Fibroblast of the conjunctiva (primary cell): ENCODE data around the gene EPOP.
"Not testable (repeated sequence)": the region's sequence is repeated elsewhere in the genome, so short reads cannot be mapped to it uniquely, and the experiment has no call there.

Source experiments
- DNase-seq: peaks from one replicate; pipeline ENCODE4 v3.0.0-alpha.2; 2010; ENCODE audit warnings: low read depth

The EPOP gene

DNA sequence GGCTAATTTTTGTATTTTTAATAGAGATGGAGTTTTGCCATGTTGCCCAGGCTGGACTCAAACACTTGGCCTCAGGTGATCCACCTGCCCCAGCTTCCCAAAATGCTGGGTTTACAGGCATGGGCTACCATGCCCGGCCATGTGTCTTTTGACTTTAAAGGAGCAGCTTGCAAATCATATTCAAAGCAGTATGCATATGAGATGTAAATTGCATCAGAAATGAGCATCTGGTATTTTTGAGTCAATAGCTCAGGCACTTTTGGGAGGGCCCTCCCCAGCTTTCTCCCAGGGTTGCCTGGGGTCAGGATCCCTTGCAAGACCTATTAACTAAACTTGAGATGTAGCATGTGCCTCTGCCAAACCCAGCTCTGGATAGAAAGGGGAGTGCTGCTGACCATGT lies 21.5 kb downstream of the EPOP start:
- DNase-seq = no peak

GRCh38 chr17:38650653-38651173 lies 24.0 kb downstream of the EPOP start:
- DNase-seq = not testable (repeated sequence)

- DNase-seq = no peak
Observed at GRCh38 chr17:38637951-38638350, 36.8 kb downstream of the EPOP start.

DNA sequence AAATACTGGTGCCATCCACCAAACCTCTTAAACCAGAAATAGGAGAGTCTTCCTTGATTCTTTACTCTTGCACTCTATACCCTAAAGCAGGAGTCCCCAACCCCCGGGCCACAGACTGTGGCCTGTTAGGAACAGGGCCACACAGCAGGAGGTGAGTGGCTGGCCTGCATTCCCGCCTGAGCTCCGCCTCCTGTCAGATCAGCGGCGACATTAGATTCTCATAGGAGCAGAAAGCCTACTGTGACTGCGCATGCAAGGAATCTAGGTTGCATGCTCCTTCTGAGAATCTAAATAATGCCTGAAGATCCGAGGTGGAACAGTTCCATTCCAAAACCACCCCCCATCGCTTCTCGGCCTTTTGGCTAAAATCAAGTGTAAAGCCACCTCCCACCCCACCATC lies 38.7 kb downstream of the EPOP start:
- no peak for DNase-seq

GRCh38 chr17:38632334-38632733 lies 42.4 kb downstream of the EPOP start:
- no peak for DNase-seq

GRCh38 chr17:38628441-38628840 lies 46.3 kb downstream of the EPOP start:
- no peak for DNase-seq

GRCh38 chr17:38627957-38628356 lies 46.8 kb downstream of the EPOP start:
- DNase-seq = no peak

- DNase-seq = not testable (repeated sequence)
Observed at GRCh38 chr17:38626606-38627226, 48.0 kb downstream of the EPOP start.

DNA sequence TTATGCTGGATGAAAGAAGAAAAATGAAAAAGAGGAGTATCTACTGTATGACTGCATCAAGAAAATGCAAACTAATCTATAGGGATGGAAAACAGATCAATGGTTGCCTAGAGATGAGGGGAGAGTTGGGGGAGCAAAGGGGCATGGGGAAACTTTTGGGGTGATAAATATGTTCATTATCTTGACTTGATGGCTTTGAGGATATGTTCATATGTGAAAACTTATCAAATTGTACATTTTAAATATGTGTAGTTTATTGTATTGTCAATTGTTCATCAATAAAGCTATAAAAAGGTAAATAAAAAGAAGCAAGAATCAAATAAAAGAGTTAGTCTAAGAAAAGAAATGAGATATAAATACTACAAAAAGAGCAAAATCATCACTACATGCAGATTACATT lies 49.3 kb downstream of the EPOP start:
- no peak for DNase-seq

- not testable (repeated sequence) for DNase-seq
Observed at GRCh38 chr17:38624782-38625355, 49.9 kb downstream of the EPOP start.
